GM19468 (cell line): ENCODE data around the gene EIF1B.
"Not testable (repeated sequence)": the region's sequence is repeated elsewhere in the genome, so short reads cannot be mapped to it uniquely, and the experiment has no call there.

Experiments used
- ATAC-seq: cut with Tn5 transposase; IDR thresholded peaks from one replicate; pipeline ENCODE4 v1.9.1; 2021; ENCODE audit warnings: mild to moderate bottlenecking, moderate library complexity, moderate number of reproducible peaks; ENCODE audit not compliant: unreplicated experiment; ENCODE audit errors: extremely low read depth

Gene EIF1B

DNA sequence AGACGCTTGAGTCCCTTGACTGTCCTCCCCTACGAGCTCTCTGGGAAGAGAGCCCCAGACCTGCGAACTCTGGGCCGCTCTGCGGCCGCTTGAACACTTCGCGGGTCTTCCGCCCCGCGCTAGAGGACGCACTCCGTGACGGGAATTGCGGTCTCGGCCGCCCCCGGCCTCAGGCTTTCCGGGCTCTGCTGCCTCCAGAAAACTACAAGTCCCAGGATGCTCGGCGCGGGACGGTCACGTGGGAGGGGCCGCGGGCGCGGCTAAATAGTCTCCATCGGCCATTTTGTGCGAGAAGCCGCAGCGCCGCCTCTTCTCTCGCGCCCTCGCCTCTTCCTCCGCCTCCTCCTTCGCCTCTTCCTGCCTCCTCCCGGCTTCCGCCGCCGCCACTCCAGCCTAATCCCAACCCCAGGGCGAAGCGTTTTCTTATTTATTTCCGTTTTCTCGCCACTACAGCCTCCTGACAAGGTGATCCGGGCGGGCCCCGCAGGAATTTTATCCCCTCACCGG, at the start of gene EIF1B:
Gene EIF1B (plus strand): TSS at position 290 of the 507 bp plus-strand sequence. CDS start 235 bp downstream, outside the sequence.
- ATAC-seq: peak; percentile 96

DNA sequence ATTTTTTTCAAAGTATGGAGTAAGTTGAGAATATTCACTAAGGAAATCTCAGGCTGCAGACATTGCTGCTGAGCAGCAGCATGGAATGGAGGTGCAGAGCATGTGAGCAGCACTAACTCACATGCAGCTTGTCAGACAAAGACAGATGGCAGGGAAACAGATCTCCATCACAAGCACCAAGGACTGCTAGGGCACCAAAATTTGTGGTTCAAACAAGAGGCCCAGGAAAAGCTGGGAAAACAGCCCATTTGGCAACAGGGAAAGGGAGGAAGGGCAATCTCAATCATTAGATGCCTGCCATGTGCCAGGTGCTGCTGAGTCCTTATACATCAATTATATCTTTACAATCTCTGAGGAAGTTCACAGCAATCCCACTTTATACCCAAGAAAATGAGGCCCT, 47.2 kb upstream of the EIF1B start:
- ATAC-seq: no peak

DNA sequence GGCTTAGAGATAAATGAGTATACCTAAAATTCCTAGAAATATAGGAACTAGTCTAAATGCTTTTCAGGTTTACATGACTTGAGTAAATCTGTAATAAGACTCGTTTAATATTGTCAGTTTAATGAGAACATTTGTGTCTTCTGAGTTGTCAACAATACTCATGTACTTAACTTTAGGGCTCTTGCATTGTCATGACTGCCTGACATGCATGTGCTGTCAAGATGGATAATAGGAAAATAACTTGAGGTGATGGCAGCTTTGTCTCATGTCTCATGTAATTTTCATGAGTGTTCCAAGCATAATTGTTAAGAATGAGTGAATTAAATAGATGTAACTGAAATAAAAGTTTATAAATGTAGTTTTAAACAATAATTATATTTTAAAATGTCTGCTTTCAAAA, 45.1 kb upstream of the EIF1B start:
- no peak for ATAC-seq

DNA sequence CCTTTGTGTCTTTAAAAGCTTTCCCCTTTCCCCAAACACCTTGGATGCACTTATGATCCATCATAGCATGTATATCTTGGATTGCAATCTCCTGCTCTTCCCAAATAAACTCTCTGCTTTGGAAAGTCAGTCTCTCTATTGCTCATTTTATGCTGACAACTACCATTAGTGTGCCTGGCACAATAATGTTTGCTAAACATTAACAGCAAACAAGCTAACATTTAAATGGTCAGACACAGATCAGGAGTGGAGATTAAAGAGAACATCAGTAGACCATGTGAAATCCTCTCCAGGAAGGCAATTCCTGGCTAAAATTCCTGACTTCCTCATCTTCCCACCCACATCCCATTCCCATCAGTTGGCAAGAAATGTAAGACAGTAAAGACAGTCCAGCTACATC, 44.3 kb upstream of the EIF1B start:
- ATAC-seq: no peak

DNA sequence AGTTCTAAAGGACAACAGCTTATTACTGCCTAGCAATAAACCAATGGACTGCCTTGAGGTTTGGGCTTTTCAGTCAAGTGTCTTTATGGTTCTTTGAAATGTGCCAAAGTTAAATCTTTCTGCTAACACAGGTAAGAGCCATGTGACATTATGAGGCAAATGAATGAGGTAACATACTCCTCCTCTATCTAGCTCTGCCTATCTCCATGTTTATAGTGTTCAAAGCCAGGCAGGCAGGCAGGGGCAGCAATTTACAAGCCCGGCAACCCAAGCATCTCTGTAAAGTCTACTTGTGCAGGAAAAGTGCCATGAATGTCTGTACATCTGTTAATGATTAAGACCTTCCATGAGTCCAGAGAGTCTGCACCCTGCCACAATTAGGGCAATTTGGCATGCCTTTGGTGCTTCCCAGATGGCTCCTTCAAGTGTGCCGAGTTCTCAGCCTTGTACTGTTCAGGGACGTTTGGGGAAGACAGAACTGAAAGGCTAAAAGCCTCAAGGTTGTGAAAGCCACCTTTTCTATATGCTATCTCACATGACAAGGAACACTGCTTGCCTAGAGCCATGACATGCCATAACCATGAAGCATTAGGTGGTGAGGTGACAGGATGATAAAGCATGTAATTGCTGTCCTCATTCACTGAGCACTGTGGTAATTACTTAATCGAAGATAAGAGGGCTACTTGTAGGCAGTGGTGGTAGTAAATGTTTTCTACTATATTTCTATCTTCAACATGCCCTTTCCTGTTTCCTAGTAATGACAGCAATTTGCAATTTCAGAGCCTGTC, 41.4 kb upstream of the EIF1B start:
- ATAC-seq: no peak

DNA sequence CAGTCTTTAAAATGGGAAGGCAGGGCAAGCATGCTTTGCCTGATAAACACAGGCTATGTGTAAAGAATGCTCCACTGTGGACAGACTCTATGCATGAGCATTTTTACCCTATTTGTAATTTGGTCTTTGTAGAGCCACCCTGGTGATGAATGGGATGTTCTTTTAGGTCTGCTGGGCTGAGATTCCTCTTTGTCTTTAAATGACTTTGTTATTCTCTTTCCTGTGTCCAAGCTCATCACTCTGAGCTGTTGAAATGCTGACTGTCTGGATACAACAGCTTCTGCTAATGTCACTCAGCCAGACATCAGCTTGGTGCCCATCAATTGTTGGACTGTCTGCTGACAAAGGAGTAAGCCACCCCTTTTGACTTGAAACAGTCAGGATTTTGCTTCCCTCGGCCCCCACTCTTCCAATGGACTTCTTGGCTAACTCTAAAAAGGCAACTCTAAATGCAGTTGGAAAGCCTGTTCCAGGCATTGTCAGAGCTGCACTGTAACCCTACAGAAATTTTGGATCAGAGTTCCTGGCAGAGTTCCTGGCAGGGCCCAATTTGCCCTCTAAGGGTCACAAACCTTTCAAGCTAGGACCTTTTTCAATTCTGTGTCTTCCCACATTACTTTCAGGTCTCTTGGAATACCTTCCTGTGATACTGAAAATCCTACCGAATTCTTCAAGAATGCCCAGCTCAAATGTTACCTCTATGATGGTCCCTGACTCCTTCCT, 40.5 kb upstream of the EIF1B start:
- no peak for ATAC-seq

DNA sequence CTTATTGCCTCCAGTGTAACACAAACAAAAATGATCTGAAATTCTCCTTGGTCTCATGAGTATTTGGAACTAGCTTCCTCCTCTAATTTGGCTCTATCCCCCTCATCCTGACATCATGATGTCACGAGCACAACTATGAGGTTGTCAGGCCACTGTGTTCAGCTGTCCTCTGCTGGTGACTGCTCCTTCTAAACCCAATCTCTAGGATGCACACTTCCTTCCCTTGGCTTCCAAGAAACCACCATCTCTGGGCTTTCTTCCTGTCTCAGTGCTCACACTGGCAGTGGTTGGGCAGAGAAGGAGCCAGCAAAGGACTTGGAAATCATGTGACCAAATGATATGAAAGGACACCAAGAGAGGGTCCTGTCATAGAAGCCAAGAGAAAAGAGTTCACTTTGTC, 30.7 kb upstream of the EIF1B start:
- ATAC-seq: no peak

DNA sequence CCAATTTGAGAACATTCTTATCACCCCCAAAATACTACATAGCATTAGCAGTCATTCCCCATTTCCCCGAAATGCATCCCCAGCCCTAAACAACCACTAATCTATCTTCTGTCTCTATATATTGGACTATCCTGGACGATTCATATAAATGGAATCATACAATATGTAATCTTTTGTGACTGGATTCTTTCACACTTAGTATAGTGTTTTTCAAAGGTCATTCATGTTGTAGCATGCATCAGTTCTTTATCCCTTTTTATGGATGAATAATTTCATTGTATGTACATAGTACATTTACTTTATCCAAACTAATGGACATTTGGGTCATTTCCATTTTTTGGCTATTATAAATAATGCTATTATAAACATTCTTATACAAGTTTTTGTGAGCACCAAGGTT, 27.5 kb upstream of the EIF1B start:
- no peak for ATAC-seq

DNA sequence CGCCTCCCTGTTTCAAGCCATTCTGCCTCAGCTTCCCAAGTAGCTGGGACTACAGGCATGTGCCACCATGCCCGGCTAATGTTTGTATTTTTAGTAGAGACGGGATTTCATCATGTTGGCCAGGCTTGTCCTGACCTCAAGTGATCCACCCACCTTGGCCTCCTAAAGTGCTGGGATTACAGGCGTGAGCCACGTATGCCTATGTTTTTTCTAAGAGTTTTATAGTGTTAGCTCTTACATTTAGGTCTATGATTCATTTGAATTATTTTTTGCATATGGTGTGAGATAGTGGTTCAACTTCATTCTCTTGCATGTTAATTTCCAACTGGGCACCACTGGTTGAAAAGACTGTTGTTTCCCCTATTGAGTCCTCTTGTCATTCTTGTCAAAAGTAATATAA, 26.4 kb upstream of the EIF1B start:
- not testable (repeated sequence) for ATAC-seq

DNA sequence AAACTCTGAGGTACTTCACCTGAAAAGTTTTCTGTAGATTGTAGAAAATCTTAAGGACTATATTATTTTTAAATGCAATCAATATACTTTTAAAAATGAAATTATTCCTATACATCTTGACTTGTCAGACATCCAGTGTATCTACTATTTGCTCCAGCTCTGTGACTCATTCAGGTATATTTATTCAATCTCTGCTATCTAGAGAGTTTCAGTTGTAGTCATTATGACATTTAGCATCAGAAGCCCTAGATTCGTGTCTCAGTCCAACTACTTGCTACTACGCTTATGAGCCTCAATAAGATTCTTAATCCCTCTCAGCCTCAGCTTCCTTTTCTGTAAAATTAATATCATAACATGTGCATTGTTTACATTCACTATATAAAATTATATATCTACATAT, 22.3 kb upstream of the EIF1B start:
- ATAC-seq: no peak

DNA sequence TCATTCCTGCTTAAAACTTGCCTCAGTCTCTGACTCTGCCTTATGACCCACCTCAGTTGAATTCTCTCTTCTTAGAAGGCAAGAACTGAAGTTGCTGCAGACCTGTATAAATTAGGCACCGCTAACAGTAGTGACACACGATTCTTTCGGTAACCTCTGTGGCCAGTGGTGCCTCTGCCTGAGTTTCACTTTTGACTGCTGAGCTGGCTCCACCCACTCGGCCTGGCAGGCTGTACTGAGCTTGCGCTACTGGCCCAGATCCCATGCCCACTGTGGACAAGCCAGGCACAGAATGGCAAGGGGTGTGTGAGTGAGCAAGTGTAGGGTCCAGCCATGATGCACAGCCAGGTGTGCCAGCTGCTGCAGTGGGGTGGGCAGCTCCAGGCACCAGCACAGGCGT, 19.1 kb upstream of the EIF1B start:
- ATAC-seq: no peak

DNA sequence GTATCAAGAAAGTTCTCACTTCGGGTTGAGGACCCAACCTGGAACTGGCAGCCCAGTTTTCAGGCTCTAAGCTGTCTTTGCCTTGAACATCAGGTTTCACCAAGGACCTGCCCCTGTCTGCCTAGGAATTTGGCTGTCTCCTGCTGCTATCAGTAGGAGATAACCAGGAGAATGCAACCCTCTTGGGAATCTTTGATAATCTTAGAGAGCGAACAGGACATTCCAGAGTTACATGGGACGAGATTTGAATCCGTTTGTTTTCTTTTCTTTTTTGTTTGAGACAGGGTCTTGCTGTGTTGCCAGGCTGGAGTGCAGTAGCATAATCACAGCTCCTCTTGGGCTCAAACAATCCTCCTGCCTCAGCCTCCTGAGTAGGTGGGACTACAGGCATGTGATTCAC, 18.0 kb upstream of the EIF1B start:
- ATAC-seq: no peak

DNA sequence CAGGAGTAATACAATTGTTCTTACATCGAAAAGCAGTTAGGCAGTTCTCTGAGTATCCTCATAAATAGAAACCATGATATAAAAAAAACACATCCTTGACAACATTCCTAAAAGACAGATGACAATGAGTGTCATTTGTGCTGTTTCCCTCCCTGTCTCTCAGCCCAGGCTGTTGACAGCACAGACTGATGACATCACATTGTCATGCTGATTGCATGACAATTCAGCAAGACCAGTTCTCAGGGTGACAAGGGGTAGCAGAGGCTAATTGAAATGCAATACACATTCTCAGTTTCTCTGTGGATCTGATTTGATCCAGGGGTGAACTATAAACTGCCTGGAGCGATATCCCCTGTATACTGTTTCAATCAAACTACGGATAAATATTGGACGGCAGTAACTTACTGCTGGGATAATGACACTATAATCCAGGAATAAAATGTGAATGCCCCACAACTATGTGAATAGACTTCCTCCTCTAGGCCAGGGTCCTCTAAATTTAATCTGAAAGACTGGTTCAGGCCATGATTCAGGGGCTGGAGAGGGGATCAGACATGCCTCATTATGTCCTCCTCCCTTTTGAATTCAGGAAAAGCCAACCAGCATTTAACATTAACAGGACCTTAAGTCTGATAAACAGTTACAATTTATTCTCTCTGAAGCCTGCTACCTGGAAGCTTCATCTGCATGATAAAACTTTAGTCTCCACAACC, 16.7 kb upstream of the EIF1B start:
- ATAC-seq: no peak

DNA sequence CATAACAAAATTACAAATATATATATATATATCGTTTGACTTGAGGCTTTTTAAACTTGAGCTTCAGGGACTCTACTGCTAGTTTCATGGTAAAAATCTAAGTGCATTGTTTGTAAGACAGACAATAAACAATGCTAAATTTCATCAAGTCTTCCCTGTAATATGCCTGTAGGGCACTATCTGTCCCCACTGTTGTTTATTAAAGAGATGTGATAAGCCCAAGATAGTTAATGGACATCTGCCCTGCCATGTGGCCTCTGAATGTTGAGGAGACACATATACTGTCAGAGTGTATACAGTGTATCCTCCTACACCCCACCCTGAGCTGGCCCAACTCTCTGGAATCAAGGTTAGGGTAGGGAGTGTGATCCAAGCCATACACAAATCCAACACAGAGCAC, 15.1 kb upstream of the EIF1B start:
- no peak for ATAC-seq

DNA sequence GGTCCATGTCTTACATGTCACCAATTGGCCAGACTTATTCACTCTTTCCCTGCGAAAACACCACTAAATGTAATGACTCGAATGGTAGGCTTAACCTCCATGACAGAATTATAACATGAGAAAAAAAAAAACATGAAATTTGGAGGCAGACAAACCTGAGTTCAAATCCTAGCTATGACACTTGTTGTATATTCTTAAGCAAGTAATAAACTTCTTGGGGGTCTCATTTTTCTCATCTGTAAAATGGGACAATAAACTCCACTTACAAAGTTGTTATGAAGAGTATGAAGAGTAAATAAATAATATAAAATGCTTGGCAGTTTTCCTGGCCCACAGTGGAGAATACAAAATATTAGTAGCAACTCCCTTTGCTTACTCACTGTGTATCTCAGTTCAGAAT, 11.4 kb upstream of the EIF1B start:
- no peak for ATAC-seq

DNA sequence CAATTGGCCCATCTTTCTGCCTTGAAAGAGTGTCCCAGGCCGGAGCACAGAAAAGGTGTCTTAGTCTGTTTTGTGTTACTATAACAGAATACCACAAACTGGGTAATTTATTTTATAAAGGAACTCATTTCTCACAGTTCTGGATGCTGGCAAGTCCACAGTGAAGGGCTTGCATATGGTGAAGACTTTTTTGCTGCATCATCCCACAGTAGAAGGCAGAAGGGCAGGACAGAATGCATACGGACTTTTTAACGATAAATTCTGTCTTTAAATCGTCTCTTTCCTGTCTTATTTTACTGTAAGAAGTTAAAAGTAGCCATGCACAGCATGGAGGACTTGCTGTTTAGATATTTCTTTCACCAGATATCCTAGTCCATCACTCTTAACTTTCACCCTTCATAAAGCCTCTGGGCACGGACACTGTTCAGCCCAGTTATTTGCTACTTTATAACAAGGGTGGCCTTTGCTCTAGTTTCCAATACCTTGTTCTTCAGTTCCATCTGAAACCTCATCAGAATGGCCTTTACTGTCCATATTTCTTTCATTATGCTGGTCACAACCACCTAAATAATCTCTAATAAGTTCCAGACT, 10.3 kb upstream of the EIF1B start:
- ATAC-seq: no peak

DNA sequence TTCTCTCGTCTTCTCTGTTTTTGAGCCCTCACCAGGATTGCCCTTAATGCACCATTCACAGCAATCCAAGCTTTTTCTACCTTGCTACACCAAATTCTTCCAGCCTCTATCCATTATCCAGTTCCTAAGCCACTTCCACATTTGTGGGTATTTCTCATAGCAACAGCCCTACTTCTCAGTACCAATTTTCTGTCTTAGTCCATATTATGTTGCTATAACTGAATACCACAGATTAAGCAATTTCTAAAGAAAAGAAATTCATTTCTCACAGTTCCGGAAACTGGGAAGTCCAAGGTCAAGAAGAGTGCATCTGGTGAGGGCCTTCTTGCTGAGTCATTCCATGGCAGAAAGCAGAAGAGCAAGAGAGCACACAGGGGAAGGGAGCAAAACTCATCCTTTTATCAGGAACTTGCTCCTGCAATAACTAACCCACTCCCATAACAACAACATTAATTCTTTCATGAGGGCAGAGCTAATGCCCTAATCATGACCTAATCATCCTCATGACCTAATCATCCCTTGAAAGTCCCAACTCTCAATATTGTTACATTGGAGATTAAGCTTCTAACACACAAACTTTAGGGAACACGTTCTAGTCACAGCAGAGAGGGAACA, 9.7 kb upstream of the EIF1B start:
- ATAC-seq: no peak

DNA sequence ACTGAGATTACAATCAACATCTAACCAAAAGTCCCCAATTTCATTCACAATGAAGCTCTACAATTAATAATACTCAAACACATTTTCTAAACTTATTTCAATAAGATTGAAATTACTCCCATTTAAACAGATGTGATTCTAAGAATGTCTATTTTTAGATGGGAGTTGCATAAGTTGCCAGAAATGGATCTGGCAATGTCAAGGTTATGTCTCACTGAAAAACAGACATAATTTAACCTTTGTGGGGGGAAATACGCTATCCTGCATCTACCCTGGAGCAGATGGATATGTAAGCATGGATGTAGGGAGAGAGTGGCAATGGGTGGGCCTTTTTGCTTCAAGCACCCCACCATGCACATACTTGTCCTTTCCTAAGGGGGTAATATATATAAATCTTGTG, 6.7 kb upstream of the EIF1B start:
- no peak for ATAC-seq

DNA sequence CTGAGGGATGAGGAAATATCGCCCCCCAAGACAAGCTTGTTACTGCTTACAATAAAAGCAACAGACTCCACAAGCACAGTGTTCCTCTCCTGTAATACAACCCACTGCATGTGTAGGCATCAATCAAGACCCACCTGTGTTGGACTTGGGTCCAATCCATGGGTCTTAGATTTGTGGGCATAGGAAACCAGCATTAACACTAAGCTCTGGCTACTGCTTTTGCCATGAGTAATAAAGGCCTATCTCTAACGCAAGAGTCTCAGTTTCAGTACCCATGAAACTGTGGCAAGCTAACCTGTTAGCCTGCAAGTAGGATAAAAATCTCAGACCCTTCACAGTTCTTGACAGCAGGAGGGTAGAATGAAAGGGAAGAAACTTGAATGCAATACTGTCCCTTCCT, 5.2 kb upstream of the EIF1B start:
- no peak for ATAC-seq

DNA sequence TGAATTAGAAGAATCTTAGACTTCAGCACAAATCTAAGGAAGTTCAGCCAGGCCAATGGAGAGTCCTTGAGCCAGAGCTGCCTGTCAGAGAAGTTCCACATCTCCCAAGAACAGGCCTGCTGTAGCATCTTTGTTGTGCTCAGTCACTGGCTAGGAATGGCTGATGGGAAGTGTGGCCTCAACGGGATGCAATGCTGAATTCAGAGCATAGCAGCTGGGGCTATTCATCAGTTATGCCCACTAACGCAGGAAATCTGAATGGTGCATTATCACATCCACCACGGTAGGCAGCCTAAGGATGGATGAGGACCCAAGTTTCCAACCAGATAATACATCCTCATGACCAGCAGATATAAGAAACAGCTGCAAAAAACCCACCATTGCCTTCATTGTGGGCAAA, 3.2 kb upstream of the EIF1B start:
- no peak for ATAC-seq
